Liver (tissue), 9 donors: ENCODE data around the gene JDP2. TPM values are rescaled to one million over a fixed set of nuclear protein-coding genes. Genes with fewer than 3 reads are reported as not detected.

Experiments used
- DNase-seq: peaks from one replicate; pipeline ENCODE4 v3.0.0-alpha.2; 2017; ENCODE audit warnings: low spot score
- H3K27ac ChIP-seq, 2 donors: one replicate each; pipeline ENCODE4 v1.7.0; 2013; ENCODE audit warnings: inconsistent platforms in 2 of 2, low read length in 2 of 2, control low read depth in 1 of 2, low read depth in 1 of 2, mild to moderate bottlenecking in 1 of 2
- H3K27me3 ChIP-seq, 4 donors: one replicate each; pipeline versions ENCODE4 v1.6.1 to v1.7.0; 2013; ENCODE audit warnings: low read length in 3 of 4, inconsistent platforms in 1 of 4, mild to moderate bottlenecking in 1 of 4, moderate library complexity in 1 of 4; ENCODE audit not compliant: control insufficient read depth in 4 of 4, insufficient read depth in 4 of 4
- H3K36me3 ChIP-seq, 4 donors: one replicate each; pipeline versions ENCODE4 v1.6.1 to v1.7.0; 2013; ENCODE audit warnings: low read length in 3 of 4, mild to moderate bottlenecking in 3 of 4, low read depth in 1 of 4, moderate library complexity in 1 of 4; ENCODE audit not compliant: control insufficient read depth in 4 of 4, insufficient read depth in 3 of 4
- H3K4me1 ChIP-seq, 4 donors: one replicate each; pipeline versions ENCODE4 v1.6.1 to v1.7.0; 2013; ENCODE audit warnings: low read length in 3 of 4, mild to moderate bottlenecking in 3 of 4, moderate library complexity in 1 of 4; ENCODE audit not compliant: control insufficient read depth in 4 of 4, insufficient read depth in 4 of 4
- H3K4me3 ChIP-seq, 3 donors: one replicate each; pipeline versions ENCODE4 v1.6.1 to v1.7.0; 2013; ENCODE audit warnings: low read length in 3 of 3, control low read depth in 1 of 3, low read depth in 1 of 3, mild to moderate bottlenecking in 1 of 3
- H3K9ac ChIP-seq, 2 donors: one replicate each; pipeline ENCODE4 v1.7.0; 2013; ENCODE audit warnings: low read length in 2 of 2, mild to moderate bottlenecking in 2 of 2, moderate library complexity in 2 of 2, control low read depth in 1 of 2, low read depth in 1 of 2
- H3K9me3 ChIP-seq, 4 donors: one replicate each; pipeline versions ENCODE4 v1.6.1 to v1.7.0; 2013; ENCODE audit warnings: low read length in 3 of 4; ENCODE audit not compliant: control insufficient read depth in 4 of 4
- ATF3 ChIP-seq: IDR thresholded peaks from 2 replicates; pipeline ENCODE4 v1.6.1; 2016; ENCODE audit warnings: antibody characterized with exemption
- EGR1 ChIP-seq, 2 donors: IDR thresholded peaks; 2 replicates each; pipeline ENCODE4 v1.6.1; 2016 to 2018; ENCODE audit warnings: antibody characterized with exemption in 2 of 2, low read depth in 2 of 2
- FOXA1 ChIP-seq: IDR thresholded peaks from 2 replicates; pipeline ENCODE4 v1.6.1; 2016; ENCODE audit warnings: antibody characterized with exemption
- FOXA2 ChIP-seq: IDR thresholded peaks from 2 replicates; pipeline ENCODE4 v1.6.1; 2016; ENCODE audit warnings: antibody characterized with exemption
- GABPA ChIP-seq, 2 donors: IDR thresholded peaks in 1 of 2; conservative IDR thresholded peaks in 1 of 2; 2 replicates each; pipeline ENCODE4 v1.6.1; 2016; ENCODE audit warnings: antibody characterized with exemption in 2 of 2, mild to moderate bottlenecking in 1 of 2, moderate library complexity in 1 of 2
- HNF4A ChIP-seq, 2 donors: conservative IDR thresholded peaks; 2 replicates each; pipeline ENCODE4 v1.6.1; 2016; ENCODE audit warnings: antibody characterized with exemption in 2 of 2, mild to moderate bottlenecking in 2 of 2
- HNF4G ChIP-seq: IDR thresholded peaks from 2 replicates; pipeline ENCODE4 v1.6.1; 2016; ENCODE audit warnings: antibody characterized with exemption
- JUND ChIP-seq, 2 donors: IDR thresholded peaks; 2 replicates each; pipeline ENCODE4 v1.6.1; 2016; ENCODE audit warnings: antibody characterized with exemption in 2 of 2
- NR2F2 ChIP-seq: IDR thresholded peaks from 2 replicates; pipeline ENCODE4 v1.6.1; 2016; ENCODE audit warnings: antibody characterized with exemption
- RAD21 ChIP-seq, 2 donors: IDR thresholded peaks; 2 replicates each; pipeline ENCODE4 v1.6.1; 2016; ENCODE audit warnings: antibody characterized with exemption in 2 of 2, mild to moderate bottlenecking in 2 of 2
- REST ChIP-seq: IDR thresholded peaks from 2 replicates; pipeline ENCODE4 v1.6.1; 2016; ENCODE audit warnings: antibody characterized with exemption, mild to moderate bottlenecking
- RXRA ChIP-seq, 2 donors: IDR thresholded peaks; 2 replicates each; pipeline ENCODE4 v1.6.1; 2017 to 2018; ENCODE audit warnings: antibody characterized with exemption in 2 of 2, mild to moderate bottlenecking in 1 of 2
- SP1 ChIP-seq: IDR thresholded peaks from 2 replicates; pipeline ENCODE4 v1.6.1; 2018; ENCODE audit warnings: antibody characterized with exemption, mild to moderate bottlenecking
- TAF1 ChIP-seq: conservative IDR thresholded peaks from 2 replicates; pipeline ENCODE4 v1.6.1; 2016; ENCODE audit warnings: antibody characterized with exemption, mild to moderate bottlenecking
- YY1 ChIP-seq: IDR thresholded peaks from 2 replicates; pipeline ENCODE4 v1.6.1; 2016; ENCODE audit warnings: antibody characterized with exemption, mild to moderate bottlenecking
- WGBS: extraction: QIAGEN DNeasy Blood & Tissue Kit; methylation state at CpG from one replicate; pipeline ENCODE4 v1.1.7; 2013; 5-methylcytosine and 5-hydroxymethylcytosine counted together
- polyA plus RNA-seq, 2 donors: library from polyadenylated mRNA; stranded (reverse) in 1 of 2; unstranded in 1 of 2; fragments of 200-250 nt in 1 of 2; fragments of >200 nt in 1 of 2; fragmentation: Nextera tagmentation in 1 of 2; extraction: Ambion mirVana in 1 of 2; gene quantifications; one replicate each; pipeline versions ENCODE4 v1.2.1 to v1.2.3, GENCODE V29; 2013 to 2015
- total RNA-seq, 2 donors: library from RNA; depleted of rRNA; stranded (reverse); fragments of >200 nt; gene quantifications; one replicate each; pipeline ENCODE4 v1.2.3, GENCODE V29; 2014
- TF ChIP-seq, protein P1 (sequence below): fragments of 150-350 bp; IDR thresholded peaks from 2 replicates; pipeline ENCODE4 v1.5.1; 2017; ENCODE audit warnings: improper control_type of control experiment, low read depth, low read length; ENCODE audit not compliant: missing input control
- TF ChIP-seq, protein P2 (sequence below): IDR thresholded peaks from 2 replicates; pipeline ENCODE4 v1.6.1; 2016; ENCODE audit warnings: antibody characterized with exemption
- TF ChIP-seq, protein P3 (sequence below): IDR thresholded peaks from 2 replicates; pipeline ENCODE4 v1.6.1; 2016; ENCODE audit warnings: antibody characterized with exemption
- donor health status: healthy.
- donor health status: healthy.
- donor health status: healthy.
- donor health status: healthy.
- donor health status: healthy.

The JDP2 gene
- total and polyA plus RNA-seq, 4 donors, result 2.4 to 14.6 (median 8.7) TPM

- TF ChIP-seq FOXA1 (no peak), EGR1 (IDR thresholded peaks at IDR 0.05; ENCODE audit: low read depth in 2 of 2) (no peak), GABPA (IDR thresholded peaks at IDR 0.05 in 1 of 2, conservative IDR thresholded peaks at IDR 0.05 in 1 of 2) (no peak)
- TF ChIP-seq, protein P1, sequence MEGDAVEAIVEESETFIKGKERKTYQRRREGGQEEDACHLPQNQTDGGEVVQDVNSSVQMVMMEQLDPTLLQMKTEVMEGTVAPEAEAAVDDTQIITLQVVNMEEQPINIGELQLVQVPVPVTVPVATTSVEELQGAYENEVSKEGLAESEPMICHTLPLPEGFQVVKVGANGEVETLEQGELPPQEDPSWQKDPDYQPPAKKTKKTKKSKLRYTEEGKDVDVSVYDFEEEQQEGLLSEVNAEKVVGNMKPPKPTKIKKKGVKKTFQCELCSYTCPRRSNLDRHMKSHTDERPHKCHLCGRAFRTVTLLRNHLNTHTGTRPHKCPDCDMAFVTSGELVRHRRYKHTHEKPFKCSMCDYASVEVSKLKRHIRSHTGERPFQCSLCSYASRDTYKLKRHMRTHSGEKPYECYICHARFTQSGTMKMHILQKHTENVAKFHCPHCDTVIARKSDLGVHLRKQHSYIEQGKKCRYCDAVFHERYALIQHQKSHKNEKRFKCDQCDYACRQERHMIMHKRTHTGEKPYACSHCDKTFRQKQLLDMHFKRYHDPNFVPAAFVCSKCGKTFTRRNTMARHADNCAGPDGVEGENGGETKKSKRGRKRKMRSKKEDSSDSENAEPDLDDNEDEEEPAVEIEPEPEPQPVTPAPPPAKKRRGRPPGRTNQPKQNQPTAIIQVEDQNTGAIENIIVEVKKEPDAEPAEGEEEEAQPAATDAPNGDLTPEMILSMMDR, result no peak
- Histone ChIP-seq H3K9ac (no peak overlapping the region), H3K27me3 (no peaks in the 10 kb centered on the region), H3K36me3 (no peaks in the 10 kb centered on the region), H3K4me3 (no peak overlapping the region), H3K9me3 (no peaks in the 10 kb centered on the region), H3K4me1 (peaks cover 0 to 5% (median 0%) of the 10 kb centered on the region in 4 donors), H3K27ac (no peak overlapping the region)
- no peak for DNase-seq
- 47% methylated on average over 11 of the region's 11 CpGs for WGBS
Observed at GRCh38 chr14:75521415-75522199, 93.8 kb downstream of the JDP2 start.

GRCh38 chr14:75522224-75522982 is 94.6 kb downstream of the JDP2 start, which contains the start of gene BATF:
Gene BATF (plus strand): TSS chr14:75522469. CDS start chr14:75522683, 214 bp downstream.
- peak within 1 kb of the TSS; percentile 7 to 17 for H3K9ac ChIP-seq
- H3K27ac ChIP-seq, result peak within 1 kb of the TSS in 1 of 2 donors; percentile 43
- peaks cover 0 to 5% (median 0%) of the 10 kb centered on the region in 4 donors for H3K4me1 ChIP-seq
- DNase-seq, result no peak
- peak within 1 kb of the TSS; percentile 22 to 43 (median 24) for H3K4me3 ChIP-seq
- TF ChIP-seq FOXA1 (no peak), ATF3 (no peak), RAD21 (IDR thresholded peaks at IDR 0.05) (no peak), SP1 (no peak), HNF4A (conservative IDR thresholded peaks at IDR 0.05) (no peak), YY1 (no peak), FOXA2 (no peak), NR2F2 (no peak), TAF1 (no peak), JUND (IDR thresholded peaks at IDR 0.05) (no peak), EGR1 (IDR thresholded peaks at IDR 0.05; ENCODE audit: low read depth in 2 of 2) (no peak), HNF4G (no peak), REST (no peak), RXRA (IDR thresholded peaks at IDR 0.05) (no peak), GABPA (IDR thresholded peaks at IDR 0.05 in 1 of 2, conservative IDR thresholded peaks at IDR 0.05 in 1 of 2) (no peak)
- TF ChIP-seq, protein P1, result no peak
- TF ChIP-seq, protein P2, sequence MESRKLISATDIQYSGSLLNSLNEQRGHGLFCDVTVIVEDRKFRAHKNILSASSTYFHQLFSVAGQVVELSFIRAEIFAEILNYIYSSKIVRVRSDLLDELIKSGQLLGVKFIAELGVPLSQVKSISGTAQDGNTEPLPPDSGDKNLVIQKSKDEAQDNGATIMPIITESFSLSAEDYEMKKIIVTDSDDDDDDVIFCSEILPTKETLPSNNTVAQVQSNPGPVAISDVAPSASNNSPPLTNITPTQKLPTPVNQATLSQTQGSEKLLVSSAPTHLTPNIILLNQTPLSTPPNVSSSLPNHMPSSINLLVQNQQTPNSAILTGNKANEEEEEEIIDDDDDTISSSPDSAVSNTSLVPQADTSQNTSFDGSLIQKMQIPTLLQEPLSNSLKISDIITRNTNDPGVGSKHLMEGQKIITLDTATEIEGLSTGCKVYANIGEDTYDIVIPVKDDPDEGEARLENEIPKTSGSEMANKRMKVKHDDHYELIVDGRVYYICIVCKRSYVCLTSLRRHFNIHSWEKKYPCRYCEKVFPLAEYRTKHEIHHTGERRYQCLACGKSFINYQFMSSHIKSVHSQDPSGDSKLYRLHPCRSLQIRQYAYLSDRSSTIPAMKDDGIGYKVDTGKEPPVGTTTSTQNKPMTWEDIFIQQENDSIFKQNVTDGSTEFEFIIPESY, result no peak
- TF ChIP-seq, protein P3, sequence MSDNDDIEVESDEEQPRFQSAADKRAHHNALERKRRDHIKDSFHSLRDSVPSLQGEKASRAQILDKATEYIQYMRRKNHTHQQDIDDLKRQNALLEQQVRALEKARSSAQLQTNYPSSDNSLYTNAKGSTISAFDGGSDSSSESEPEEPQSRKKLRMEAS, result no peak
- H3K27me3 ChIP-seq, result no peaks in the 10 kb centered on the region
- 58% methylated on average over 13 of the region's 13 CpGs for WGBS
- H3K9me3 ChIP-seq, result no peaks in the 10 kb centered on the region
- no peaks in the 10 kb centered on the region for H3K36me3 ChIP-seq
